ENCODE results near the gene HMGN5.

Gene HMGN5, protein sequence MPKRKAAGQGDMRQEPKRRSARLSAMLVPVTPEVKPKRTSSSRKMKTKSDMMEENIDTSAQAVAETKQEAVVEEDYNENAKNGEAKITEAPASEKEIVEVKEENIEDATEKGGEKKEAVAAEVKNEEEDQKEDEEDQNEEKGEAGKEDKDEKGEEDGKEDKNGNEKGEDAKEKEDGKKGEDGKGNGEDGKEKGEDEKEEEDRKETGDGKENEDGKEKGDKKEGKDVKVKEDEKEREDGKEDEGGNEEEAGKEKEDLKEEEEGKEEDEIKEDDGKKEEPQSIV

DNA sequence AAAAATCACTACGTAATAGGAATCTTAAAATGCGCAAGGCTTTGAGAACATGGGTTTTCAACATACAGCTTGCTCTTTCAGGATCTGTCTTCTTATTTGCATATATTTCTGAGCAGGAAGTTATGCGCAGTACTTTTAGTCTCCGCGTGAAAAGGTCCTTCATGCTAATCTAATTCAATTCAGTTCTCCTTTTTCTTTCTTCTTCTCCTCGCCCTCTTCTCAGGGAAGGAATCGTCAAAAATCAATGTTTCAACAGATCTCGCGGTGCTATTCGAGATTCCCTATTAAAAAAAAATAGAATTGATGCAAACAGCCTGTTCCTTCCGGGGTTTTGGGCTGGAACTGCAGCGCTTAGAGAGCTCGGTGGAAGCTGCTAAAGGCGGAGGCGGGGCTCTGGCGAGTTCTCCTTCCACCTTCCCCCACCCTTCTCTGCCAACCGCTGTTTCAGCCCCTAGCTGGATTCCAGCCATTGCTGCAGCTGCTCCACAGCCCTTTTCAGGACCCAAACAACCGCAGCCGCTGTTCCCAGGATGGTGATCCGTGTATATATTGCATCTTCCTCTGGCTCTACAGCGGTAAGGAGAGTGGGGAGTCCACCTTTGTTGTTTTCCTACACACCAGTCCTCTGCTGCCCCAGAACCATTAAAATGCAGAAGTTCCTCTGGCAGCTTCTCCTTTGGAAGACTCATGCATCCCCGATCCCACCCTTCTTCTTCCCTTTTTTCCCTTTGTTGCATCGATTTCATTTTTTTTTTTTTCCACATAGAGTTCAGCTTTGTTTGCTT is at the start of gene HMGN5, which contains the start of gene SH3BGRL:
HMGN5 (minus strand) TSS at position 243 of the 785 bp plus-strand sequence. CDS start 80,364 bp downstream, outside the sequence.
SH3BGRL (plus strand) TSS at position 432 of the 785 bp plus-strand sequence; CDS start at position 531, 99 bp downstream.
- peak; percentile 31 to 51 for DNase-seq (ENCODE audit: extremely low read depth in 1 of 2, low read depth in 1 of 2)

DNA sequence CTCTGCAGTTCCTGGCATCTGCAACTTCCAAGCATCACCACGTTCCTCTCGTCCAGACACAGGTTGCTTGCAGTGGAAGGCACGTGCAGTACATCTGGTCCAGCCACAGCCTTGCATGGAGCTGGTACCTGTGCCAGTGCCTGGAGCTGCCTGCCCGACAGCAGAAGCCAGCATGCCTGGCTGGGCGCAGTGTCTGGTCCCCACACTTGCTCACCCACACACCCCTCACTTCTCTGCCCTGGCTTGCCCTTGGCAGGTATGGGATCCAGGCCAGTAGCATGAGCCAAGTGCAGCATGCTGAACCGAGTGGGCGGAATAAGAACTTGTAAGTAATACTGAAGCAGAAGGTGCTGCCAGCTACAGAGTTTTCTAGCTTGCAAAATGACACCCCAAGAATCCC is 40.0 kb upstream of the HMGN5 start:
- no peak for DNase-seq (ENCODE audit: extremely low read depth in 1 of 2, low read depth in 1 of 2)

DNA sequence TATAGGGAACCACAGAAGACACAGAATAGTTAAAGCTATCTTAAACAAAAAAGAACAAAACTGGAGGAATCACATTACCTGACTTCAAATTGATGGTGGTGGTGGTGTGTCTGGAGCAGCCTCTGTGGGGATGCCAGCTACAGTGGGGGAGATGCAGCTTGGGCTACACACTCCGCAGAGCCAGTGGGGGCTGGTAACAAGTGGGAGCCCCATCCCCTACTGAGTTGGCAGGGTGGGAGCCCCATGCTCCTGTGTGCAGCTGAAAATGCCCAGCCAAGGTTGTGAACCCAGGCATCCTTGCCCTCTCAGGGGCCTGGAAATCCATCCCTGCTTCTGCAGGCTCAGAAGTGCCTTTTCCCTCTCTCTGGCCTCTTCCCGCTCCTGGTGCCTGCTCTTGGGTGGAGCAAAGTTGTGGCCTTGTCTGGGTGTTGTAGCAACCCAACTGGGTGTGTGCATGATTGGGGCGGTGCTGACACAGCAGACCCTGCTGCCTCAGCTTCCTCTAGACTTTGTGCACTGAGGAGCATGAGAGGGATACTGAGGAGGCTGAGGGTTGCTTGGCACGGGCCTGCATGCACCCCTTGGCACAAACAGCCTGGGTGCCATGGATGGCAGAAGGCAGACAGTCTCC is 39.1 kb upstream of the HMGN5 start:
- DNase-seq (ENCODE audit: extremely low read depth in 1 of 2, low read depth in 1 of 2): no peak

DNA sequence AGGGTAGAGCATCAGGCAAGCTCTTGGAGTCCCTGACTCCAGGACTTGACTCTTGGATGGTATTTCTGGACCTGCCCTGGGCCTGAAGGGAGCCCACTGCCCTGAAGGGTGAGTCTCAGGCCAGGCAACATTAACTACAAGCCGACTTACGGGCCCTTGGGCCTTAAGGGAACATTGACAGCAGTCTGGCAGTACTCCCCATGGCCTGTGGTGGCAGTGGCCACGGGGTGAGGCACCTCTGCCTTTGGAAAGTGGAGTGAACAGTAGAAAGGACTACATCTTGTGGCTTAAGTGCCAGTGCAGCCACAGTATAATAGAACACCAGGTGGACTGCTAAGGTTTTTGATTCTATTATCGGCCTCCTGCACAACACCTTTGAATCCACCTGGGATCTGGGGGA is 36.5 kb upstream of the HMGN5 start:
- DNase-seq (ENCODE audit: extremely low read depth in 1 of 2, low read depth in 1 of 2): no peak

DNA sequence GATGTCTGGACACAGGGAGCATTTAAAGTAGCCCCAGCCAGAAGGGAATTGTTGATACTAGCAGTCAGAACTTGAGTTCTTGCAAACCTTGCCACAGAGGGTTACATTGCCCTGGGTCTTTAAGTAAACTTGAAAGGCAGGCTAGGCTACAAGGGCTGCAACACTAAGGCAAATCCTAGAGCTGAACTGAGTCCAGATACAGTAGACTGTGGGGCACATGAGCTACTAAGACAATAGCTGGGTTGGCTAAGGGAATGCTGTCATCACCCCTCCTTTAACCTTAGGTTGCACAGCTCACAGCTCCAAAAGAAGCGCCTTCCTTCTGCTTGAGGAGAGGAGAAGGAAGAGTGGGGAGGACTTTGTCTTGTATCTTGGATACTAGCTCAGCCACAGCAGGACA is 35.8 kb upstream of the HMGN5 start:
- DNase-seq (ENCODE audit: extremely low read depth in 1 of 2, low read depth in 1 of 2): no peak

DNA sequence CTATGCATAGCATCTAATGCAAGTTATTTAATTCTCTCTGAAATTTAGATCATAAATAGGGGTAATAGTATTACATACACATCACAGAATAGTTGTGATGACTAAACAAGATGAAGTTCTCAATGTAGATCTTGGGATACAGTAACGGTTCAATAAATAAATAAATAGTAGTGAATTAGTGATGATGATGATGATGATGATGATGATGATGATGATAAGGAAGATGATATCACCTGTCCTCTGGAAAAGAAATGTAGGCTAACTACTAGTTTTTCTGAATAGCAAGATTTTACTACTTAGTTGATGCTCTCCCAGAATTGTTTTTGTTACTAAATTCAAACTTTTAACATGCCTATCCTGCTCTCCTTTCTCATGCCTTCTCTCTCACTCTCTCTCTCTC is 30.5 kb upstream of the HMGN5 start:
- DNase-seq (ENCODE audit: extremely low read depth in 1 of 2, low read depth in 1 of 2): no peak

DNA sequence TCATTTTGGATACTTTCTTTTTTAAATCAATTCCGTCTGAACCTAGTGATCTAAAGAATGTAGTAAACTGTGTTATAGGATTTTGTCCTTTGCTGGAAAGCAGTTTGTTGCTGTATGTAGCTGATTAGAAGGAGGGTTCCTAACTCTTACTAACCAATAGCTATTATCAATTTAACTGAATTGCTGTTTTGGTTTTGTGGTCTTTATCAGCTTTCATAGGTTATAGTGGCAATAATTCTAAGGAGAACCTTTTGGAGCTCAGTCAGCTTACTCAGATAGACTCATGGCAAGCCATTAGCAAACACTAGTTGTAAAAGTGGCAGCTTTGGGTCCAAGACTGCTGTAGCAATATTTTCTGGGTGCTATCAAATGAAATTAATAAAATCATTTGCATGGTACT is 29.8 kb upstream of the HMGN5 start:
- DNase-seq (ENCODE audit: extremely low read depth in 1 of 2, low read depth in 1 of 2): no peak

DNA sequence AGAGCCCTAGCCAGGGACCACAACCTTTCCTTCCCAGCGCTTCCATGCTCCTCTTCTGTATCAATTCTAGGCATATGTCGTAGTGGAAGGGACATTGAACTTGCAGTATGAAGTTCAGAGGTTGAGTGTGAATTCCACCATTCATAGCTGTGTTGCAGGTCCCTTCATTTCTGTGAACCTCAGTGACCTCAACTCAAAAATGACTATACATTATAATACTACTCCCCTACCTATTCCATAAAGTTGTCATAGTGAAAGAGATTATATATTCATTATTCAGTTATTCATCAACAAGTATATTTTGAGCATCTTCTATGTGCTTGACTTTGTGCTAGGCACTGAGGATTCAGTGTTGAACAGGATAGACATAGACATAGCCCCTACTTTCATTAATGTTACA is 28.2 kb upstream of the HMGN5 start:
- no peak for DNase-seq (ENCODE audit: extremely low read depth in 1 of 2, low read depth in 1 of 2)

DNA sequence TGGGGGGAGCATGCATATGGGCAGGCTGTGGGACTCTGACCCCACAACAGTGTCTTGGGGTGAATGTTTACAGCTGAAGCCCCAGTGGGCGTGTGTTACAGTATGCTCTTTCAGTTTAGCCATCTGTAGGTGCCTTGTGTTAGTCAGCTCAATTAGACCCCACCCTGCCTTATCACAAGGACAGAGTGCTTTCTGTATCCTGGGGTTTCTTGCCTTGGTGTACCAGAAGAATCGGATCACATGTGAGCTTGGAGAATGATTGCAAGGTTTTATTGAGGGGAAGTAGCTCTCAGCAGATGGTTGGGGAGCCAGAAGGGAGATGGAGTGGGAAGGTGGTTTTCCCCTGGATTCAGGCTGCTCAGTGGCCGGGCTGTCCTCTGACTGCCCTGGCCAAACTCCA is 27.5 kb upstream of the HMGN5 start:
- DNase-seq (ENCODE audit: extremely low read depth in 1 of 2, low read depth in 1 of 2): no peak

DNA sequence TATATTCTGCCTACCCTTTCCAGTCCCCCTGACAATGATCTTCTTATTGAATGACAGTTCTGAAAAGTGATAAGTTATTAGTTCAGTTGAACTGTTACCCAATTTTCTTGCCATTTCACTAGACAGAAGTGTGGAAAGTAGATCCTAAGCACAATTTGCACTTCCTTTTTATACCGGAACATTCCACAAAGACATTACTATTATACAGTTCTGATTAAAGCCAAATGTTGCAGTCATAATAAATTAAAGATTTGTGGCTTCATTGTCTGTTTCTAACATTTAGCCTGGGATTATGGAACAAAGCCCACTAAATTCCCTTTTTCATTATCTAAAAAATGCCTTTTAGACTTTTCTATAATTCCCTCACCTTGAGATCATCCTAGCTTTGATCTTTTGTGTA is 14.0 kb upstream of the HMGN5 start:
- DNase-seq (ENCODE audit: extremely low read depth in 1 of 2, low read depth in 1 of 2): no peak

DNA sequence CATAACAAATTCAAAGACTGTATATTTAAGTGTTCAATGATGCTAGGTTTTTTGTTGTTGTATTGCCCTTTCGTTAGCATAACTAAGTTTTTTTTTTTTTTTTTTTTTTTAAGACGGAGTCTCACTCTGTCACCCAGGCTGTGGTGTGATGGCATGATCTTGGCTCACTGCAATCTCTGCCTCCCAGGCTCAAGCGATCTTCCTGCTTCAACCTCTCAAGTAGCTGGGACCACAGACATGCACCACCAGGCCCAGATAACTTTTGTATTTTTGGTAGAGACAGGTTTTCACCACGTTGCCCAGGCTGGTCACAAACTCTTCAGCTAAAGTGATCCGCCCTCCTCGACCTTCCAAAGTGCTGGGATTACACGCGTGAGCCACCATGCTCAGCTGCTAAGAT is 7.2 kb upstream of the HMGN5 start:
- no peak for DNase-seq (ENCODE audit: extremely low read depth in 1 of 2, low read depth in 1 of 2)

DNA sequence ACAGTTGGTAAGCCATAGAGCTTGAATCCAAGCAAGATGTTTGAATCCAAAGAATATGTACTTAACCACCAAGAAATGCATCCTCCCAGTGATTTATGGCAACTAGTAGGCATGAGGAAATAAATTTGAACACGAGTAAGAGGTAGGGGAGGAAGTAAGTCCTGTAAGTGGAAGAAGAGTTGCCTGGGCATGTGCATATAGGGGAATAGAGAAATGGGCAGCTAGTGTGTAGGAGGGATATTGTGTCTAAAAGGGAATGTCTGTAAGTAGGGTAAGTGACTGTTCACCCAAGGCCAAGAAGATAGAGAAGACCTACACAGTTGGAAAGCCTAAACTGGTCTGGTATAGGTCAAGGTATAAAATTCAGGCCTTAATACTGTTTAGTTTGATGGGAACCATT is 4.8 kb upstream of the HMGN5 start:
- DNase-seq (ENCODE audit: extremely low read depth in 1 of 2, low read depth in 1 of 2): no peak

DNA sequence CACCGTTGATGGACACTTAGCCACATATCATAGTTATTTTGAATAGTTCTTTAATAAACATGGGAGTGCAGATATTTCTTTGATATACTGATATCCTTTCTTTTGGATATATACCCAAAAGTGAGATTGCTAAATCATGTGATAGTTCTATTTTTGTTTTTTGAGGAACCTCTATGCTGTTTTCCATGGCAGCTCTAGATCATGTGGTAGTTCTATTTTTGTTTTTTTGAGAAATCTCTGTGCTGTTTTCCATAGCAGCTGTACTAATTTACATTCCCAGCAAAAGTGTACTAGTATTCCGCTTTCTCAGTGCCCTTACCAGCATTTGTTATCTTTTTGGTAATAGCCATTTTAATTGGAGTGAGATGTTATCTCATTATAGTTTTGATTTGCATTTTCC is 3.8 kb upstream of the HMGN5 start:
- no peak for DNase-seq (ENCODE audit: extremely low read depth in 1 of 2, low read depth in 1 of 2)

DNA sequence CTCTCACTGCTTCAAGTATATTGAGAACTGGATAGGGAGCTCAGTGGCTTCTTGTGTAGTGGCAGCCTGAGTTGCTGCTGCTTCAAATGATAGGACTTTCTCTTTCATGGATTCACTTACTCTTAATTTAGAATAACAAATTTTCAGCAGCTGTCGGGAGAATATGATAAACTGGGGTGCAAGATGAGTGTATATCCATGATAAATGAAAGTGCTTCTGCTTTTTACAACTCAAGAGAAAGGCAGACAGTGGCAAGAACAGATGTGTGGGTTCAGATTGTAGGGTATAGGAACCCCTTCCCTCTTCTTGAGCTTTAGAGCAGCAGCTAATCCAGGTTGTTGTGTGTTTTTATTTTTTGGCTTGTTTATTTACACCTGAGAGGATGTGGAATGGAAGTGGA is 1.2 kb upstream of the HMGN5 start:
- DNase-seq (ENCODE audit: extremely low read depth in 1 of 2, low read depth in 1 of 2): no peak

DNA sequence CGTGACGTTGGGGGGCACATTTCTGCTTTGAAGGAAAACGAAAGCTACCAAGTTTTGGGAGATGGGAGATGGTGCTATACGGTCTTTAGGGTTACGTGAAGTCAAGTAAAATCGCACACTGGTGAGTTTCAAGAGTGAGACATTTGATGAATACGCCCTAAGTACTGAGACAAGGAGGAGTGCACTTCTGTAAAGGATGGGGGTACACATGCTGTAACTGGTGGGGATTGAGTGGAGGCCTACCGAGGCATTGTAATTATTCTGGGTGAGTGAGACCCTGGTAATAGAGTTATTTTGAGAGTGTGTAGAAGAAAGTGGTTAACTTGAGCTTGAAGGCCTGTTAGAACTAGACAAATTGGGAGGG is 725 bp upstream of the HMGN5 start:
- no peak for DNase-seq (ENCODE audit: extremely low read depth in 1 of 2, low read depth in 1 of 2)

DNA sequence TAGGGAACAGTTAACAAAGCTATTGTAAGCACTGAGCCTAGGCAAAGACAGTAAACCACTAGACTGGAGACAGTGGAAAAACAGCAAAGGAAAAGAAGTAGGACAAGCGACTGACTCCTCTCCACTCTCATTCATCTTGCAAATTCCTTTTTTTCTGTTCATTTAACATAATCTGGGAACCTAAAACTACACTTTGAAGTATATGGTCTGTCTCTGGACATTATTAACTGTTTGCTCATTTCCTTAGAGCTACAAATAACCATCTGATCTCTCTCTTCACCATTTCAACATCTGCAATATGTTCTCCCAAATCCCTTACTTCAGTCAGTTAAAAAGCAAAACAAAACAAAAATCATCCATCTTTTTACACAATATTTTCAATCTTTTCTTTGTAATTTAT is 642 bp downstream of the HMGN5 start:
- no peak for DNase-seq (ENCODE audit: extremely low read depth in 1 of 2, low read depth in 1 of 2)

DNA sequence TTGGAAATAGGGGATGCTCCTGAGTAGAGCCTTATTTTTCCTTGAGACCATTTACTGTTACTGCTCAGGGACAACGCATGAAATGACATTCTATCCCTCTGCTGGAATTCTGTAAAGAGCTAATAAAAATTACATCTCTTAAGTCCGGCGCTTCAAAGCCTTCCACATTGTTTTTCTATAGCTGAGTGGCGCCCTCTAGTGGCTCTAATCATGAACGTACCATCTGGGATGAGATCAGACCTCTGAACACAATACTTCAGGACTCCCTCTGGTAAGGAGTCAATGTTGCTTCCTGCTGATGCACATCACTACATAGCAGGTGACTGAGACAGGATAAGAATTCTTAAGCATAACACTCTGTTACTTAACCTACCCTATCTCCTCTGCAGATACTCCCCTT is 6.0 kb downstream of the HMGN5 start:
- peak; percentile 13 to 17 for DNase-seq (ENCODE audit: extremely low read depth in 1 of 2, low read depth in 1 of 2)

DNA sequence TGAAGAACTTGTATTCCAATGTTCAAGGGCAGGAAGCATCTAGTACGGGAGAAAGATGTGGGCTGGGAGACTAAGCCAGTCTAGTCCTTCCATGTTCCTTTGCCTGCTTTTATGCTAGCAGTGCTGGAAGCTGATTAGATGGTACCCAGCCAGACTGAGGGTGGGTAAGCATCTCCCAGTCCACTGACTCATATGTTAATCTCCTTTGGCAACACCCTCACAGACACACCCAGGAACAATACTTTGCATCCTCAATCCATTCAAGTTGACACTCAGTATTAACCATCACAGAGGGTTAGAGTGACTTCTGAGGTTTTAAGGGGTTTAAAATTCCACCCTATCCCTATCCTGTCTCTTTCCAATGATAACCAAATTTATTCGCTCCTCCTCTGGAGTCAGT is 6.5 kb downstream of the HMGN5 start:
- no peak for DNase-seq (ENCODE audit: extremely low read depth in 1 of 2, low read depth in 1 of 2)

DNA sequence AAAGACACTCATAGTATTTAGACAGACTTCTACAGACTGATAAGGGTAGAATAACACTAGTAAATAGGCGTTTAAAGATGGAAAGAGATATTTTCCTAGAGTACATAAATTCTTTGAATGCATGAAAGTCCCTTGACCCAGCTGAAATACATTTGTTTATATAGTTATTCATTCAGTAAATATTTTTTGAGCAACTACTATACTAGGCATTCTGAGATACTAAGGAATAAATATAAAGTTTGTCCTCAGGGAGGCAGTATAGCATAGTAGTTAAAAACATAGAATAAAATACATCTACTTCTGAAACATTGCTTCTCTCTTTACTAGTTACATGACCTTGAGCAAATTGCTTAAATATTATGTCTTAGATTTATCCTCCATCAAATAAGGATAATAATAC is 27.4 kb downstream of the HMGN5 start:
- DNase-seq (ENCODE audit: extremely low read depth in 1 of 2, low read depth in 1 of 2): no peak

DNA sequence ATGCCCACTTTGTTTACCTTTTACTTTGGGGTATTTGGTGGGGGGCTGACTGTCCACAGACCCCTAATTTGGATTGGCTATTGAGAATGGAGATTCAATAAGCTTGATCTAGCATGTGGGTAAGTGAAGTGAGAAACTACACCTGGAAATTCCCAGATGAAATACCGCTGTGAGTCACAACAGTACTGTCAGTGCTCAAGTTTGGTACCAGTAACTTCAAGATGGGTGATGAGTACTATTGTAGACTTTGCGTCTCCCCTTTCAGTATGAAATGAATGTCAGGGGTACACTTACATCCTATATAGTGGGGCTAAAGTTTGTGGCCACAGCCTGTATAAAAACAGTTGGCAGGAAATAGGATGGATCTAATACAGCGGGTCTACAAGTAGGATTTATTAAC is 33.3 kb downstream of the HMGN5 start:
- no peak for DNase-seq (ENCODE audit: extremely low read depth in 1 of 2, low read depth in 1 of 2)

DNA sequence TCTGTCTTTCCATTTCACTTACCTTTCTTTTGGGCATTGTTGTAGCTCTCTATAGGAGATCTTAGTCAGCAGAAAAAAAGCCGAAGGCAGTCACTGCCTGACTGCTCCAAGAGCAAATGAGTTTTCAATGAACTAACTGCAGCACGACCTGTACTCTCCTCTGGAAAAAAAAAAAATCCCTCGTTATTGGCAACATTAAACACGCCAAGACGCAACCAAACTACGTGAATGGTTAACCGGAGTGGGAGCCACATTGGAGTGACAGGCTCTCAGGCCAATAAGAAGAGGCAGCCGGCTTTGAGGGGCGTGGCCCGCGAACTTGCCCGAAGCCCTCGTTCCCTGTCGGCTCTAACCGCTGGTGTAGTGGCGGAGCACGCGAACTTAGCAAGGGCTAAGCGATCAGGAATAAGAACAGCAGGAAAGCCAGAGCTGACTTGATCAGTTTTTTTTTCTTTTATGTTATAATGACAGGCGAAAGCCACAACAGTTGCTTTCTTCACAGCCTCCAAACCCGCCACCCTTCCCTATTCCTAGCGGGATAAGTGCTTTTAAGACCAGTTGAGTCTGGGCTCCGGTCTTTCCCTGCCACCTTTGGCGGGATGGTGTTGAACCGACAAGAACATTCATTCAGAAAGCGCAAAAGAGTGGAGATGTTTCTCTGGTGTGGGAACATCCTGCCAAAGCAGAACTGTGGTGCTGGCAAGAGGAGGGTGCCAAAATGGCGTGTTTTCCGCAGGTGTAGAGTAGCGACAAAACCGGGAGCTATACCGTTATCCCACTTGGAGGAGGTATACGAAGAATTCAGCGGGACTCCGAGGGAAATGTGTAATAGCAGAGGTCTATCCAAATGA is 80.0 kb downstream of the HMGN5 start:
- DNase-seq (ENCODE audit: extremely low read depth in 1 of 2, low read depth in 1 of 2): peak; percentile 58 to 65
